Thyroid gland (tissue), 4 donors: Measurements from ENCODE around the gene KRTAP4-5.

Experiments used
- POLR2A ChIP-seq, 2 donors: fragments of 450-650 bp; IDR thresholded peaks; one replicate each; pipeline ENCODE4 v1.6.1; 2017; ENCODE audit warnings: antibody characterized with exemption in 2 of 2, mild to moderate bottlenecking in 2 of 2, moderate library complexity in 1 of 2
- TF ChIP-seq, protein P1 (sequence below), 6 experiments: fragments of 200-600 bp in 3 of 6; fragments of 450-650 bp in 3 of 6; sonication (generic) in 3 of 6; IDR thresholded peaks; one replicate each; pipeline ENCODE4 v1.5.1; 2016 to 2019; ENCODE audit warnings: antibody characterized with exemption in 6 of 6, mild to moderate bottlenecking in 2 of 6, inconsistent platforms in 1 of 6, moderate library complexity in 1 of 6

GRCh38 chr17:41167561-41167960 is 17.9 kb upstream of the KRTAP4-5 start:
- no peak for TF ChIP-seq POLR2A (IDR thresholded peaks at IDR 0.05)
- TF ChIP-seq, protein P1, sequence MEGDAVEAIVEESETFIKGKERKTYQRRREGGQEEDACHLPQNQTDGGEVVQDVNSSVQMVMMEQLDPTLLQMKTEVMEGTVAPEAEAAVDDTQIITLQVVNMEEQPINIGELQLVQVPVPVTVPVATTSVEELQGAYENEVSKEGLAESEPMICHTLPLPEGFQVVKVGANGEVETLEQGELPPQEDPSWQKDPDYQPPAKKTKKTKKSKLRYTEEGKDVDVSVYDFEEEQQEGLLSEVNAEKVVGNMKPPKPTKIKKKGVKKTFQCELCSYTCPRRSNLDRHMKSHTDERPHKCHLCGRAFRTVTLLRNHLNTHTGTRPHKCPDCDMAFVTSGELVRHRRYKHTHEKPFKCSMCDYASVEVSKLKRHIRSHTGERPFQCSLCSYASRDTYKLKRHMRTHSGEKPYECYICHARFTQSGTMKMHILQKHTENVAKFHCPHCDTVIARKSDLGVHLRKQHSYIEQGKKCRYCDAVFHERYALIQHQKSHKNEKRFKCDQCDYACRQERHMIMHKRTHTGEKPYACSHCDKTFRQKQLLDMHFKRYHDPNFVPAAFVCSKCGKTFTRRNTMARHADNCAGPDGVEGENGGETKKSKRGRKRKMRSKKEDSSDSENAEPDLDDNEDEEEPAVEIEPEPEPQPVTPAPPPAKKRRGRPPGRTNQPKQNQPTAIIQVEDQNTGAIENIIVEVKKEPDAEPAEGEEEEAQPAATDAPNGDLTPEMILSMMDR (IDR thresholded peaks at IDR 0.05), result no peak
